Fibroblast of peridontal ligament (primary cell): ENCODE data around the gene FAM240B.
A peak's percentile ranks its signal among the peaks of the same experiment; 100 is the strongest.

Experiments
- DNase-seq: peaks from one replicate; pipeline ENCODE4 v3.0.0-alpha.2; 2010; ENCODE audit errors: extremely low read depth

Gene FAM240B

DNA sequence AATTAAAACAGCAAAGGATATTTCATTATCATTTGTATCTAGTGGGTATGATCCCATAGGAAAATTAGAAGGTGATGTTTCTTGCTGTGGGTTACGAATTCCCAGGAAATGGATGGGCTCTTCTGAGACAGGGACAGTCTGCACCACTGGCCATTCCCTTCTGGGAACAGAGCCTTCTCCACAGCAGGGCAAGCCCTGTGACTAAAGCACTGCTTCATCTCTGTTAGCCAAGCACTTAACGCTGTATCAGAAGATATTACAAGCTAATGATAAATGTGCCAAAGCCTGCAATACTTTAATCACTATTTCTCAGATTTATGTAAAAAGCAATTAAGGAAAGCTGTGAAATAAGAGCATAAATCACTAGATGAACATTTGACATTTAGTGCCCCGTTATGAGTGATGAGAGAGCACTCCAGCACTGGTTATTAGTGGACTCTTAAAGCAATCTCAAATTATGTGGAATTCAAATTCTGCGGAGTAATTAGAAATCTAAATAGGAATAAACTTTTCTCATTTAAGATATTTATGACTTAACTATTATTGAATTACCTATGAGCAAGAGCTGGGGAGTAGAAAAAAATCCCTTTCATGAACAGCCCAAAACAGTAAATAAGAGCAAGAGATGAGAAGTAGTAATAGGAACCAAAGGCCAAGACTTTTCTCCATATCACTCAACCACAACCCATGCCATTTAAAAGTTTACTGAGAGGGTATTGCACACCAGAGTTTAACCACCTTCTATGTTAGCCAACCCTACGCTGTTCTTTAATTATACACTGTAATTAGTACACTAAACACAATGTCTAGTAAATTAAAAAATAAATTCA, 49.2 kb downstream of the FAM240B start:
- no peak for DNase-seq

DNA sequence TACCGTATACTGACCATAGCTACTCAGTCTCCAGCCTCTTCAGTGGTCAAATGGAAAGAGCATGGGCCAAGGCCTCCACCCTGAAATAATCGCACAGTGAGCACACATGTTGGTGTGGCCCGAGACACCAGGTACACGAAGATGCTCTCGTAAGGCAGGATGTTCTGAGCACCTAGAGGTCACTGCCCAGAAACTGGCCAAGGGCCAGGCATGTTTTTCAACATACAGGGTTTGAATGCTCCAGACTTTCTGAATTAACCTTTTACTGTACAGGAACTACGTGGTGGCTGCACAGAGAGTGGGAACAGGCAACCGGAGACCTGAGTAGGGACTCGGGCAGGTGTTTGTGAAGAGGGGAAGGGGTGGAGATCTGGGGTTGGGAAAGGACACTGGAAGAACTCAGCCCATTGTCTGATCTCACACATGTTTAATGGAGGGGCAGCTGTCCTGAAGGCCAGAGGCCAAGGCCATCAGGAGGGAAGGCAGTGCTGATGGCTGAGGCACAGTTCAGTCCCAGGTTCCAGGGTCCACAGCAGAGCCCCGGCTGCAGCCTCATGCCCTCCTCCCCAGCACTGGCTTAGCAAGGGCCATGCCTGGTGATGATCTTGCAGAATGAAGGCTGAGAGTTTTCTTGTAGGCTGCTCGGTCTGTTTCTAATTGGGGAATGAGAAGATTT, 51.0 kb downstream of the FAM240B start:
- no peak for DNase-seq

DNA sequence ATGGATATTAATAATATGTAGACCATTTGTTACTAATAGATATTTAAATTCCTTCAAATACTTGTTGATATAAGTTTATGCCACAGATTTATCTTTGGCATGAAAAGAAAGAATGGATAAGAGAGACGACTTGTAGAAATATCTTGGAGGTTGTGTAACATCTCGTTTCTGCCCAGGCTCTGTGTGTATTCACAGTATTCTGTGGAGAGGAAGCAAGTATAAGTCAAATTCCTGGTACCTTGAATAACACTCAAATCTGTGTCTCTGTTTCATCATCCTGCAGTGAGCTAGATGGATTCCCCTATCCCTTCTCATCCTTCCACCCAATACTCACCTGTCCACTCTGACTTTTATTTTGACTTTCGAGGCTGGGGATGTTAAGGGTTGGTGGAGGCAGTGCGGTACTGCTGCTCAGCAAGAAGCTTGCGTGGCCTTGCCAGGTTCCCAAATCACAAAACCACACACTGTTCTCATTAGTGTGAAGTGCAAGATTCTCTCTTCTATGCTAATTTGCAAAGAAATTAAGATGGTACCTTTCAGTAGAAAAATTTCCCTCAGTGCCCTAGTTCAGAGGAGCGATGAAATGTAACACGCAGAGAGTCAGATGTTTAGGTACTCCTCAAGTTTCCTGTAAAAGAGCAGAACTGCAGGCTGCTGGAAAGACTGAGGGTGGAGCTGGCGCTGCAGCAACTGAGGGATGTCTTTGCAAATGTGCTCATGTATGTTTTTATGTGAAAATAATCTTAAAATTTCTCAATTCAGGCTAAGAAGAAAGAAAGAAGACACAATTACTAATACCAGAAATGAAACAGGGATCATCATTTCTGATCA, 57.0 kb downstream of the FAM240B start:
- DNase-seq = peak; percentile 20

DNA sequence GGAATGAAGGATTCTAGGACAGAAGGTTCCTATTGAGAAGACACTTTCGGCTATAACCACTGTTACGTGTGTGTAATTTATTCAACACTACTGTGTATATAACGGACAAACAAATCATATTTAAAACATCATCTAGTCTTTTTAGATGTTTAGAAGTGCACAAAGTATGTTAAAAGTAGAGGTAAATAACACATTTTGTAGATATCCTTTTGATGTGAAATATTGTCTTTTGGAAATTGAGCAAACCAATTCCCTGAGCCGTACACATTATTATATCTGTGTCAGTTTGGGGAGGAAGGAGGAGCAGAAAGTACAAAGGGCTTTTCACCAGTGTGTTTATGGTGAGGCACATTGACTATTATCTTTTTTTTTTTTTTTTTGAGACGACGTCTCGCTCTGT, 60.4 kb downstream of the FAM240B start:
- no peak for DNase-seq

DNA sequence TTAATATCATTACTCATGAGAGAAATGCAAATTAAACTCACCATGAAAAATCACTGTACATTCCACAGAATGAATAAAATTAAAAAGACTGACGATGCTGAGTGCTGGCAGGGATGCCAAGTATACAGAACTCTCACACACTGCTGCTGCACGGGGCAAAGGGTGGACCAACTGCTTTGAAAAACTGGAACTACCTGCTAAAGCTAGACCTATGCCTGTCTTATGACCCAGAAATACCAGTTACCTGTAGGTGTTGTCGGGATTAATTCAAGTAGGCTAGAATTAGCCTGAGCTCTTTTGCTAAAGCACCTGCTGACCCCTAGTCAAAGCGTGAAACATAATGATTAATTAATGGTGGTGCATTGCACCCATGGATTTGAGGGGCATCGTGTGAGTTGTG, 63.0 kb downstream of the FAM240B start:
- DNase-seq = no peak

DNA sequence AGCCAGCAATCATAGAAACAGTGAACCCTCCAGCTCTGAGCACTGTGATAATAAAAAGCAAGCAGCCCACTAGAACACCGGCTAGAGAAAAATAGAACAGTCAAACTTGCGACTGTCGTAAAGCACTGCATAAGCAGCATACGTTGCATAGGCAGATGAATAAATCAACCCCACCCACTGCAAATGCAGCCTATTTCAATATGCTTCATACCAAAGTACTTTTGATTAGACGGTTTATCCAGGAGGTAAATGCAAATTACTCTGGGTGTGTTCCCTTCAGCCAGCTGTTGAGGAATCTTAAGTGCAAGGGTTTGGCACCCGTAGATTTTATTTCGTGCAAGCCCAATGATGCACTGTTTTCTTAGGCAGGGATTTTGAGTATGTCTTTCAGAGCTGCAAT, 67.4 kb downstream of the FAM240B start:
- no peak for DNase-seq

DNA sequence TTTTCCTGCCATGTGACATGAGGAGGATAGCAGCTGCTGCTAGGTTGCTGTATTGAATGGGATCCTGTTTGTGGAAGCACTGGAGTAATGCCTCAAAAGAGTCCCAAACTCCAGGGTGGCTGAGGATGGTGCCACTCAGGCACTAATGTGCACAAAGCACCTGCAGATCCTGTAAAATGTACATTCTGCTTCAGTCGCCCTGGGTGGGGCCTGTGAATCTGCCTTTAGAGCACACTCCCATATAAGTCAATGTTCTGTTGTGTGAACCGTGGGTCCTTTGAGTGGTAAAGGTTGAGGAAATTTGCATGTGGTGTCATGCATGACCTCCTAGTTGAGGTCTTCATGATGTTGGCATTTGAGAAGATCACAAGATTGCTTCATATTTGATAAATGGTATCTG, 67.9 kb downstream of the FAM240B start:
- DNase-seq = no peak

DNA sequence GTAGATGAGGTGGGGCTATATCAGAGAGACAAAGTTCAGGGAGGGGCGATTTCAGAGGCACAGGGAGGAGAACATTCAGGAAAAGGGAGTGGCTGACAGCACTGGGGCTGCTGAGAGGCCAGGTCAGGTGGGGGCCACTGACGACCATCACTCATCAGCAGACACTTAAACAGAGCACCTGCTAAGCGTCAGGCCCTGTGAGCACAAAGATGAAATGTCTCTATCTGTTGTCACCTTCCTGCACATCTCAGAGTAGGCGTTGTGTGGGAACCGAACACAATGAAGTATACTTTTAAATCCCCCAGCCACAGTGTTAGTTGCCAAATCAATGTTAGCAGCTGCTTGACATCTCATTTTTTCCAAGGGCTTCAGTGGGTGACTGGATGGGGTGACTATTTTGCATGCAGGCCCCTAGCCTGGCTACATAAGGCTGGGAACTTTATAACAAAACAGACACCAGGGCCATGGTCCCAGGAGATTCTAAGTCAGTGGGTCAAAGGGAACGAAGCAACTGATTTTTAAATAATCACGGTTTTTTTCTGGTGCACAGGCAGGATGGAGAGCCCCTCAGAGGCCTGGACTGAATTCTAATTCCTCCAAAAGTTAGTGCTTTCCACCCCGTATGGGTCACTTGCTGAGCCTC, 68.4 kb downstream of the FAM240B start:
- DNase-seq = no peak

DNA sequence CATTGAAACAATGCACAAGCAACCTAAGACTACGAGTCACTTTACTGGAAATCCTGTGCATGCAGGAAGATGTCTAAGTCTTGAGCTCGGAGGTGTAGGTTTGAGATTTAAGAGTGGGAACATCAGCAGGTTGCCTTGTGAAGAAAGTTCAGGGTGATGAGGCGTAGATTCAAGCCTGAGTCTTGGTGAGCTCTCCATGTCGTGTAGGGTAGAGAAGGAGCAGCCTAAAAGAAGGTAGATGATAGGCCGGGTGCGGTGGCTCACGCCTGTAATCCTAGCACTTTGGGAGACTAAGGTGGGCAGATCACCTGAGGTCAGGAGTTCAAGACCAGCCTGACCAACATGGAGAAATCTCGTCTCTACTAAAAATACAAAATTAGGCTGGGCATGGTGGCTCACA, 69.4 kb downstream of the FAM240B start:
- DNase-seq = no peak

DNA sequence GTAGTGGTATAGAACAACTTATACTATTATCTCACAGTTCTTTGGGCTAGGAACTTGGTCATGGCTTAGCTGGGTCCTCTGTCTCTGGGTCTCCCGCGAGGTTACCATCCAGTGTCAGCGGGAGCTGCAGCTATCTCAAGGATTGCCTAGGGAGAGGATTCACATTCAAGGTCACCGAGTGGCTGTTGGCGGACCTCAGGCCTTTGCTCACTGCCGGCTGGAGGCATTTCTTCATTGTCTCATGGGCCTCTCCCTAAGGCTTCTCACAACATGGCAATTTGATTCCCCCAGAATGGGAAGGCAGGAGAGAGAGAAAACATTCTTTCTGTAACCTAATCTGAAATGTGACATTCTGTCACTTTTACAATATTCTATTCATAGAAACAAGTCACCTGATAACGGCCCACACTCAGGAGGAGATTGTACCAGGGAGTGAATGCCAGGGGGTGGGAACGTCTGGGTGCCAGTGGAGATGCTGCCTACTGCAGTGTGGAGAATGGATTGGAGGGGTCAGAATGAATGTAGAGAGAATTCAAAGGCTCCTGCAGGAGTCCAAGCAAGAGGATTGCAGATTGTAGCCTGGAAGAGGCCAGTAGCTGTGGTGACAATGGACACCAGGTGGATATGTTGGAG, 70.1 kb downstream of the FAM240B start:
- no peak for DNase-seq

DNA sequence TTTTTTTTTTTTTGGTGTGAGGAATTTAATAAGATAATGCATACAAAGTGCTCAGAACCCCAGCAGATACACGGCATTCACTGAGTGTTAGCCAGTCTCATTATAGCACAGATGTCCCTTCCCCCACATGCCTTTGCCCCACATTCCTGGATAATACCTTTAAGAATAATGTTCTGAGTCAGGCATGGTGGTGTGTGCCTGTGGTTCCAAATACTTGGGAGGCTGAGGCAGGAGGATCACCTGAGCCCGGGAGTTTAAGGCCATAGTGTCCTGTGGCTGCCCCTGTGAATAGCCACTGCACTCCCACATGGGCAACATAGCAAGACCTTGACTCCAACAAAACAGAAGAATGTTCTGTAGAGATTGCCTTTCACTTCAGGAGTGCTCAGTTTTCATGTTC, 75.3 kb downstream of the FAM240B start:
- no peak for DNase-seq
